AG04449 (cell line): ENCODE data around the gene PKHD1.

Experiments used
- CTCF ChIA-PET: fragments of 350-600 bp; formaldehyde crosslinking; extraction: SDS; loops from one replicate; lab custom pipeline; 2021; ENCODE audit warnings: antibody characterized with exemption; lab: Yijun Ruan, JAX
- POLR2A ChIA-PET: fragments of 400-600, 350-600 bp; formaldehyde crosslinking; extraction: SDS; loops from one replicate; lab custom pipeline; 2020; ENCODE audit warnings: antibody characterized with exemption, inconsistent platforms; lab: Yijun Ruan, JAX
- DNase-seq: peaks from one replicate; pipeline ENCODE4 v3.0.0-alpha.2; 2010; ENCODE audit warnings: low read depth, low spot score
- H3K4me3 ChIP-seq: 2 replicates; pipeline ENCODE4 v1.5.1; 2011; ENCODE audit warnings: low read depth, mild to moderate bottlenecking, control low read depth, low read length
- CTCF ChIP-seq: IDR thresholded peaks from one replicate; pipeline ENCODE4 v1.5.1; 2011; ENCODE audit warnings: mild to moderate bottlenecking, moderate library complexity, low read length, control low read depth, inconsistent platforms; ENCODE audit not compliant: insufficient read depth; ENCODE audit errors: missing control alignments

Gene PKHD1

DNA sequence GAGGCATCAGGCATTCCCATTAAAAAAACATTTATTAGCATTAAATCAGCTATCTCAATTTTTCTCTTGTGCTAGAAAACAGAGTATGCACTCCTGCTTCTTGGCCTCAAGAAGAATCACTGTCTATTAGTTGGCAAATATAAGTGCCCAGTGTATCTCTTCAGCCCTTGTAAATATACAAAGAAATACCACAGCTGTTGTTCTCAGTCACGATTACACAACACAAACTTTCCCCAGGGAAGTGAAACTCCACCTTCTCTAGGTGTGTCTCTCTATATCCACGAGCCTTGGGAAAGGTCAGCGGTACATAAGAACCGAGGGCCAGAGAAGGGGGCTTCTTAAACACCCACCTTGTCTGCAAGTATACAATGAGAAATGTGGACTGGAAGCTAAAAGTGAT is 194.7 kb downstream of the PKHD1 start:
- CTCF ChIA-PET = no interaction called here
- POLR2A ChIA-PET = no interaction called here
- TF ChIP-seq CTCF = no peak
- no peak for DNase-seq
- H3K4me3 ChIP-seq = no peak overlapping the region

DNA sequence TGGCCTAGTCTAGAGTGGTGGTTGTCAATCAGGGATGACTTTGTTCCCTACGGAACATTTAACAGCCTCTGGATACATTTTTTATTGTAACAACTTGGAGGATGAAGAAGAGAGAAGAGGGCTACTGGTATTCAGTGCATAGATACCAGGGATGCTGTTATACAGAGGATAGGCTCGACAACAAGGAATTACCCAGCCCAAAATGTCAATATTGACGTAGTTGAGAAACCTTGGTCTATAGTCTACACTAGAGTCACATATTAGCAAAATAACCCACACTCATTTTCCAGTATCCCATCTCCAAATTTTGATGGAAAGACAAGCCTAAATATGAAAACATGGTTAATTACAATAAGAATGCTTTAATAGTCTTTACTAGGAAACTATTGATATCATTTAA is 195.1 kb downstream of the PKHD1 start:
- ChIA-PET CTCF (no interaction called here), POLR2A (no interaction called here)

GRCh38 chr6:51891784-51892183 is 195.6 kb downstream of the PKHD1 start:
- POLR2A ChIA-PET = no interaction called here
- no peak overlapping the region for H3K4me3 ChIP-seq
- TF ChIP-seq CTCF = no peak
- DNase-seq = no peak
- CTCF ChIA-PET = no interaction called here

More for the DNA sequence above, 195.1 kb downstream of the PKHD1 start:
- DNase-seq = no peak
- no peak overlapping the region for H3K4me3 ChIP-seq
- no peak for TF ChIP-seq CTCF

DNA sequence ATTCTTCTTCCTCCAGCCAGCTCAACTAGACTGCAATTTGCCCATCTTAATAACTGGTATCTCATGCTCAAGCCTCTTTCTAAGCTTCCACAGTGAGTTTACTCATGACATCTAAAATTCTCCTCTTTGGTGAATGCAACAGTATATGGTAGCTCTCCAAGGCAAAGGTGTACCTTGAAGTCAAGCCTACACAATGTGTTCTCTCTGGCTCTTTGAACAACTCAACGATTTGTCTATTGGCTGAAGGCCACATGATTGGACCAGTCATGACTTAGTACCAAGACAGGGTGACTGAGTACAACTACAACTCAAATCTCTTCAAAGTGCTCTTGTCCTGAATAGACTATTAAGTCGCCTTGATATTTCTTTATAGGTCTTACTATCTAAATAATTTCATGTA is 199.6 kb downstream of the PKHD1 start:
- POLR2A ChIA-PET = no interaction called here
- no peak for DNase-seq
- TF ChIP-seq CTCF = no peak
- H3K4me3 ChIP-seq = no peak overlapping the region
- CTCF ChIA-PET = no interaction called here

GRCh38 chr6:51885957-51886356 is 201.5 kb downstream of the PKHD1 start:
- POLR2A ChIA-PET = no interaction called here
- H3K4me3 ChIP-seq = no peak overlapping the region
- no peak for DNase-seq
- CTCF ChIA-PET = no interaction called here
- TF ChIP-seq CTCF = no peak

GRCh38 chr6:51868591-51869355 is 218.6 kb downstream of the PKHD1 start:
- H3K4me3 ChIP-seq = no peak overlapping the region
- ChIA-PET POLR2A (no interaction called here), CTCF (no interaction called here)
- DNase-seq = no peak
- no peak for TF ChIP-seq CTCF
